Inferior parietal cortex (tissue), 1 donor: ENCODE data around the gene EDARADD.
"Not testable (repeated sequence)": the region's sequence is repeated elsewhere in the genome, so short reads cannot be mapped to it uniquely, and the experiment has no call there.

ENCODE experiments used
- DNase-seq: peaks from one replicate; pipeline ENCODE4 v3.0.0-alpha.2; 2016; ENCODE audit errors: extremely low spot score

EDARADD gene

GRCh38 chr1:236433819-236434315, 39.8 kb downstream of the EDARADD start:
- no peak for DNase-seq

DNA sequence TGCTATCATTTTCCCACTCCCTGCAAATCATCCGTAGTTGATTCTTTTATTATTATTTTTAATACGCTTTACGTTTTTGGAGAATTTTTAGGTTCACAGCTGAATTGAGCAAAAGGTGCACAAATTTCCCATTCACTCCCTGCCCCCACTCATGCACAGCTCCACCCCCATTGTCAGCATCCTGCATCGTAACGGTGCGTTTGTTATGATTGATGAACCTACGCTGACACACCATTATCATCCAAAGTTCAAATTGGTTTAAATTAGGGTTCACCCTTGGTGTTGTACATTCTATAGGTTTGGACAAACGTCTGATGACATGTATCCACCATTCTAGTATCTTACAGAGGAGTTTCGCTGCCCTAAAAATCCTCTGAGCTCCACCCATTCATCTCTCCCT, 44.5 kb downstream of the EDARADD start:
- no peak for DNase-seq

DNA sequence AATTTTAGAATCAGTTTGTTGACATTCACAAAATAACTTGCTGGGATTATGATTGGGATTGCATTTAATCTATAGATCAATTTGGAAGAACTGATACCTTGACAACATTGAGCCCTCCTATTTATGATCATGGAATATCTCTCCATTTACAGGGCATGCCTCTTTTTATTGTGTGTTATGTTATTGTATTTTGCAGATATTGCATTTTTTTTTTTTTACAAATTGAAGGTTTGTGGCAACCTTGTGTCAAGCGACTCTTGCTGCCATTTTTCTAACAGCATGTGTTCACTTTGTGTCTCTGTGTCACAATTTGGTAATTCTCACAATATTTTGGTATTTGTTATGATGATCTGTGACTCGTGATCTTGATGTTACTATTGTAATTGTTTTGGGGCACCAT, 46.3 kb downstream of the EDARADD start:
- DNase-seq, result no peak

GRCh38 chr1:236450779-236451178, 56.7 kb downstream of the EDARADD start:
- DNase-seq, result no peak

- no peak for DNase-seq
Observed at GRCh38 chr1:236451796-236452373, 57.8 kb downstream of the EDARADD start.

DNA sequence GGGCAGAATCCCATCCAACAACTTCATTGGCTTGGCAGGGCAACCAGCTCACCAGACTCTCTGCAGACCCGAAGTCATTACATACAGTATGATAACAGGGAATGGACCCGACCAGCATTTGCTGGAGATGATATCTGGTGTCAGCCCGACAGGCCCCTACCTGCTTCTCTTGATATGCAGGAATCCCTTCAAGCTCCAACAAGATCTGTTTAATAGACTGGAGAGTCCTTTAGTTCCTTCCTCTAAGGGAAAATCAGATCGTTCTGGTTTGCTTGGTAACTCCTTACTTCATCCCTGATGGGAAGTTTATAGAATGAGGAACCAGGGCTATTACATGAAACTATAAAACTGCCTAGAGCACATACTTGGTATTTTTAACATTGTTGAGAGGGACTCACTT, 61.2 kb downstream of the EDARADD start:
- no peak for DNase-seq

GRCh38 chr1:236457775-236458174, 63.7 kb downstream of the EDARADD start:
- no peak for DNase-seq

- no peak for DNase-seq
Observed at GRCh38 chr1:236458996-236459395, 64.9 kb downstream of the EDARADD start.

DNA sequence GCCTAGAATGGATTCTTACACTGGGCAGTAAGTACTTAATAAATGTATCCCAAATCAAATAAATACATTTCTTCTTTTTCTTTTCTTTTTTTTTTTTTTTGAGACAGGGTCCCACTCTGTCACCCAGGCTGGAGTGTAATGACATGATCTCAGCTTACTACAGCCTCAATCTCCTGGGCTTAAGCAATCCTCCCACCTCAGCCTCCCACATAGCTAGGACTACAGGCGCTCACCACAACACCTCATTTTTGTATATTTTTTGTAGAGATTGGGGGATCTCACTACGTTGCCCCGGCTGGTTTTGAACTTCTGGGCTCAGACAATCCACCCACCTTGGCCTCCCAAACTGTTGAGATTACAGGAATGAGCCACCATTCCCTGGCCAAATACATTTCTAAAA, 66.0 kb downstream of the EDARADD start:
- no peak for DNase-seq

GRCh38 chr1:236464197-236464596, 70.1 kb downstream of the EDARADD start:
- DNase-seq, result not testable (repeated sequence)

DNA sequence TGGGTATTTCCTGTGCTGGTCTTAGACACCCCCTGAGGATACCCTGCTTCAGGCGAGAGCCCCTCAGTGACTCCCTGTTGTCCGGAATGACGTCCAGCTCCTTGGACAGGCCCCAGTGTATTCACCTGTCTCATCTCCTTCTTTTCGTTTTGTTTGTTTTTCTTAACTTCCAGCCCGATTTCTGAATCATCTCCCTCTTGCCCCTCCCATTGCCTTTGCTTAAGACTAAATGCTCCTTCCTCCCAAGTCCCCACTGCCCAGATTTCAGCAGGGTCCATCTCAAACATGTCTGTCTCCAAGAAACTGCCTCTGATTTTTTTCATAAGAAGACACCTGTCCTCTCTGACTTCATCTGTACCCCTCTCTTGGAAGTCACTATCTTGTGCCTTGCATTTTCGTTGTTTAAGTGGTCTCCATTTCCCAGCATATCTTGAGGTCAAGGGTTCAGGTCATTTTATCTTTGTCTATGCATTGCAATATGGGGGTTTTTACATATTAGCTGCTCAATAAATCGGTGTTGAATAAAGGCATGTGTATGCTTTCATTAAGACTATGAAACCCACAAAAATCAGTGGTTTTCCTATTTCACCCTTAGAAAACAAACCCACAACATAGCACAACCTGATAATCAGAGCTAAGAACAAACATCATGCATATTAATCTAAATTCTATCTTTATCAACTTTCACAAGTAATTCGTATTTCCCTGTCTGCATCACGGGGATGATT, 71.3 kb downstream of the EDARADD start:
- DNase-seq, result no peak

GRCh38 chr1:236465959-236466303, 71.8 kb downstream of the EDARADD start:
- DNase-seq, result no peak

DNA sequence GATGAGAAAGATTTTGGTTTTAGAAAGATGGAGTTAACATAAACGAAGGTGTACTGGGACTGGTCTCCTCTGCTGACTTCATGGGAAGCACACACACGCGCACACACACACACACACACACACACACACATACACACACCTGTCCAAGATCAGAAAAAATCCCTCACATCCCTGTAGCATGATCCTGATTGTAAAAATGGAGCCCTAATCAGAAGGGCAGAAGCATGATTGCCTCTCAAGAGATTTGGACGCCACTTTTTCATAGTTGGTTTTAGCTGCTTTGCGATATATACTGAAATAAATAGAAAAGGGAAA, 73.2 kb downstream of the EDARADD start:
- no peak for DNase-seq

DNA sequence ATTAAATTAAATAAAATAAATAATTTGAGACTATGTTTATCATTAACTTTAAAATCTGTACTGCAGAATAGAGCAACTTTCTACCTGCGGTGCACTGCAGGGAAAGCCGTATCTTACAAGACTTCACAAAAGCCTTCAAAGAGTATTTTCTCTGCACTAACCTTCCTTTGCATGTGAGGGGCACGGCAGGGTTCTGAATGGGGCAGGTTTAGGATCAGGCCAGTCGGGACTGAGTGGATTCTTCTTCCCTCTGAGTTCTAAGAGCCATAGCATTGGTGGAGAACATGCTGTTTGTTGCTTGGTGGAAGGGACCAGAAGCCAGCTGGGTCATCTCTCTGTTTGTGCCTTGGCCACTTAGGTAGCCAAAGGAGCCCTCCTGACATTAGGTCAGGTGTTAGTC, 74.5 kb downstream of the EDARADD start:
- no peak for DNase-seq

DNA sequence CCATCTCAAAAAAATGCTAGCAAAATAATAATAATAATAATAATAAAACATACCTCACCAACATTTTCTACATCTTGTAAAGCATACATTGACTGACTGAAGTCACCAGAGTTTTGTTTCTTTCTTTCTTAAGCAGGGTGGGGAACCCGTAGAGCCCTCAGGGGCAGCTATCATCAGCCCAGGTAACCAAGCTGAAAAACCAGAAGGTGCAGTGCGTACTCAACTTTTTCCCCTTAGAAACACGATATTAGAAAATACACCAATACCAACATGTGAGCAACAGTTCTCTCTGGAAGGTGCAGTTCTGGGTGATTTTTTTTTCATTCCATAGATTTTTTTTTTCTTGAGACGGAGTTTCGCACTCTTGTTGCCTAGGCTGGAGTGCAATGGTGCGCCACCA, 75.4 kb downstream of the EDARADD start:
- DNase-seq, result no peak

- DNase-seq, result no peak
Observed at GRCh38 chr1:236471096-236471495, 77.0 kb downstream of the EDARADD start.

GRCh38 chr1:236471653-236472052, 77.6 kb downstream of the EDARADD start:
- no peak for DNase-seq

DNA sequence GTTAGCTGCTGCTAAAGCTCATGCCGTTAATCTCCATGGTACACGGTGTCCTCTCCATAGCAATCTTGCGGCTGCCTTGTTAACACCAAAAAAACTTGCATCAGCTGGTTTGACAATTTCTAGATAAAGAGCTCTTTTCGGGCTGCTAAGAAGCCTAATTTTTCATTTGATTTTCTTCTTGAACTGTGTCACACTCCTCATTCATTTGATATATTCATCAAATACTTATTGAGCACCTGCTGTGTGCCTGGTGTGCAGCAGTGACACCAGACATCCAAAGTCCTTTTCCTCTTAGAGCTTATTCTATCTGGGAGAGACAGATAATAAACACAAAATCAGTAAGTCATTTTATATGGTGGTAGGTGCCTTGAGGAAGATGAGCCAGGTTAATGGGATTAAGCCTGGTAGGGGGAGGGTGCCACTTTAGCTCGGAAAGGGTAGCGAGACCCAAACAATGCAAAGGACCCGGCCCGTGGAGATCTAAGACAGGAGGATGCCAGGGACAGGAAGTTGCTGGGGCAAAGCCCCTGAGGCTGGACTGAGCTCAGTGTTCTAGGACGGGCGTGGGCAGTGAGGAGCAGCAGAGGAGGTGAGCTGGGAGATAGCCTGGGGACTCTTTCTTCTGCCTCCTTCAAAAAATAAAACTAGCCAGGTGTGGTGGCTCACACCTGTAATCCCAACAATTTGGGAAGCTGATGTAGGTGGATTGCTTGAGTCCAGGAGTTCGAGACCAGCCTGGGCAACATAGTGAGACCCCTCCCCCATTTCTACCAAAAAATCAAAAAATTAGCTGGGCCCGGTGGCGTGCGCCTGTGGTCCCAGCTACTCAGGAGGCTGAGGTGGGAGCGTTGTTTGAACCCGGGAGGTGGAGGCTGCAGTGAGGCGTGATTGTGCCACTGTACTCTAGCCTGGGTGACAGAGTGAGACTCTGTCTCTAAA, 79.0 kb downstream of the EDARADD start:
- DNase-seq, result no peak

- no peak for DNase-seq
Observed at GRCh38 chr1:236476019-236476418, 81.9 kb downstream of the EDARADD start.

DNA sequence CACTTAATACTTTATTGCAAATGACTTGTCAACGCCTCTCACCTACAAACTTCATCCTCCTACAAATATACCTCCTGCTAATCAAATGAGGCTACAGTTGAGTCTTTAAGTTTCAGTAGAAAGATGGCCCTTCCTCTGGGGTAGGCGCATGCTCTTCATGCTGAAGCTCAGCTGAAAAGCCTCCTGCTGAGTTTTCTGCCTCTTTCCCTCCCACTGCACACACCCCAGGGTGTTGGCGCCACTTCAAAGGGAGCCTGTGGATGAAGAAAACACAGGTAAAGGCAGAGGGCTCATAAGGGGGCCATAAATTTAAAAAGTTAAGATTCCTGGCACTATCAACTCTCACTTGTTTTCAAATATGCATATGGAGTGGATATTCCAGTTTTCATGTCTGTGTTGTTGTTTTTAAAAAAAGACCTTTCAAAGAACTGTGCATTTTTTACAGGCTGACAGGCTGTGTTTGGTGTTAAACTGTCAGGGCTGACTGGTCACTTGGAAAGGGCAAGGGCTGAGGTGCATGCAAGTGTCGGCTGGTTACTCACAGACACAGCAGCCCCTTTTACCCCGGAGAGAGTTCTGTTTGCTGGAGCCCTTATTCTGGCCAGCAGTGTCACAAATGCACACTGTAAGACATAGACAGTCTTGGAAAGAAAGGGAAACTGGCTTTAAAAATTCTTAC, 86.8 kb downstream of the EDARADD start:
- no peak for DNase-seq

- DNase-seq, result no peak
Observed at GRCh38 chr1:236484310-236484971, 90.4 kb downstream of the EDARADD start.
